Measurements from ENCODE around the gene TSR3.

- TF ChIP-seq, protein P1, sequence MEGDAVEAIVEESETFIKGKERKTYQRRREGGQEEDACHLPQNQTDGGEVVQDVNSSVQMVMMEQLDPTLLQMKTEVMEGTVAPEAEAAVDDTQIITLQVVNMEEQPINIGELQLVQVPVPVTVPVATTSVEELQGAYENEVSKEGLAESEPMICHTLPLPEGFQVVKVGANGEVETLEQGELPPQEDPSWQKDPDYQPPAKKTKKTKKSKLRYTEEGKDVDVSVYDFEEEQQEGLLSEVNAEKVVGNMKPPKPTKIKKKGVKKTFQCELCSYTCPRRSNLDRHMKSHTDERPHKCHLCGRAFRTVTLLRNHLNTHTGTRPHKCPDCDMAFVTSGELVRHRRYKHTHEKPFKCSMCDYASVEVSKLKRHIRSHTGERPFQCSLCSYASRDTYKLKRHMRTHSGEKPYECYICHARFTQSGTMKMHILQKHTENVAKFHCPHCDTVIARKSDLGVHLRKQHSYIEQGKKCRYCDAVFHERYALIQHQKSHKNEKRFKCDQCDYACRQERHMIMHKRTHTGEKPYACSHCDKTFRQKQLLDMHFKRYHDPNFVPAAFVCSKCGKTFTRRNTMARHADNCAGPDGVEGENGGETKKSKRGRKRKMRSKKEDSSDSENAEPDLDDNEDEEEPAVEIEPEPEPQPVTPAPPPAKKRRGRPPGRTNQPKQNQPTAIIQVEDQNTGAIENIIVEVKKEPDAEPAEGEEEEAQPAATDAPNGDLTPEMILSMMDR (IDR thresholded peaks at IDR 0.05), result no peak
- TF ChIP-seq ZFX (IDR thresholded peaks at IDR 0.05; ENCODE audit: borderline replicate concordance), result no peak
These were observed 9.9 kb downstream of the TSR3 start for GRCh38 chr16:1341495-1342420.

All from 22Rv1 (cell line).